K562 (cell line): ENCODE data around the gene TBC1D20. TPM values are rescaled to one million over a fixed set of nuclear protein-coding genes. Genes with fewer than 3 reads are reported as not detected.

Source experiments
- HMGN3 ChIP-seq: IDR thresholded peaks from 2 replicates; pipeline ENCODE4 v1.6.1; 2011; ENCODE audit warnings: borderline replicate concordance, low read depth, mild to moderate bottlenecking, mixed read lengths, low read length; ENCODE audit not compliant: insufficient read length; ENCODE audit errors: extremely low read depth
- L3MBTL2 ChIP-seq: fragments of 450-650 bp; IDR thresholded peaks from 2 replicates; pipeline ENCODE4 v1.6.1; 2016; ENCODE audit warnings: mild to moderate bottlenecking, moderate library complexity
- MTA2 ChIP-seq: fragments of 450-650 bp; IDR thresholded peaks from 2 replicates; pipeline ENCODE4 v1.6.1; 2016; ENCODE audit warnings: low read depth
- NCOA1 ChIP-seq: fragments of 450-650 bp; IDR thresholded peaks from 2 replicates; pipeline ENCODE4 v1.6.1; 2016; ENCODE audit warnings: low read depth
- RHOXF2B ChIP-seq: fragments of 250-450 bp; sonication (Bioruptor Pico); conservative IDR thresholded peaks from 2 replicates; pipeline ENCODE4 v1.5.1; 2021
- SRSF1 ChIP-seq: fragments of 200-400 bp; formaldehyde crosslinking; IDR thresholded peaks from 2 replicates; pipeline ENCODE4 v1.6.1; 2017; ENCODE audit warnings: mild to moderate bottlenecking, low read depth, low read length, moderate library complexity
- SUPT5H ChIP-seq: fragments of 450-650 bp; IDR thresholded peaks from 2 replicates; pipeline ENCODE4 v1.6.1; 2016
- TOE1 ChIP-seq, 2 experiments: fragments of 450-650 bp in 1 of 2; sonication (generic) in 1 of 2; formaldehyde crosslinking in 1 of 2; IDR thresholded peaks; 2 replicates each; pipeline versions ENCODE4 v1.7.1 to v1.8.0; 2016 to 2022; ENCODE audit warnings: borderline replicate concordance in 2 of 2, mild to moderate bottlenecking in 2 of 2, antibody characterized with exemption in 1 of 2, inconsistent platforms in 1 of 2, low read depth in 1 of 2, missing genetic modification reagents in 1 of 2, moderate library complexity in 1 of 2
- ZKSCAN8 ChIP-seq: fragments of 200-800 bp; sonication (Bioruptor generic); IDR thresholded peaks from 2 replicates; pipeline ENCODE4 v1.6.1; 2016; ENCODE audit warnings: missing genetic modification characterization, missing compliant biosample characterization
- ZNF431 ChIP-seq: sonication (generic); formaldehyde crosslinking; IDR thresholded peaks from 2 replicates; pipeline ENCODE4 v1.8.0; 2022; ENCODE audit warnings: mild to moderate bottlenecking, missing genetic modification reagents
- ZNF764 ChIP-seq: fragments of 250-450 bp; sonication (Bioruptor Pico); IDR thresholded peaks from 2 replicates; pipeline ENCODE4 v1.4.0; 2020; ENCODE audit warnings: low read depth, mild to moderate bottlenecking, moderate library complexity
- polyA plus RNA-seq, 8 experiments: library from polyadenylated mRNA; depleted of rRNA in 4 of 8; stranded (reverse) in 5 of 8; unstranded in 3 of 8; fragments of >200 nt; fragmentation: Nextera tagmentation in 2 of 8; fragmentation: Illumina TruSeq in 1 of 8; extraction: Ambion mirVana in 2 of 8; extraction: Trizol in 1 of 8; gene quantifications; 2 replicates each; pipeline versions ENCODE4 v1.2.1 to v1.2.3, GENCODE V29; 2011 to 2014; ENCODE audit warnings: inconsistent platforms in 1 of 8, missing spikeins in 1 of 8
- total RNA-seq, 7 experiments: library from RNA; depleted of rRNA in 6 of 7; stranded (reverse); fragments of >200 nt in 6 of 7; fragmentation: Illumina TruSeq in 2 of 7; extraction: Trizol in 2 of 7; gene quantifications; 2 replicates each; pipeline versions ENCODE4 v1.2.1 to v1.2.3, GENCODE V29; 2011 to 2021; ENCODE audit warnings: low replicate concordance in 1 of 7
- TF ChIP-seq, protein P1 (sequence below): fragments of 250-450 bp; sonication (Bioruptor Pico); IDR thresholded peaks from 2 replicates; pipeline ENCODE4 v1.4.0; 2020; ENCODE audit warnings: borderline replicate concordance
- TF ChIP-seq, protein P2 (sequence below), 2 experiments: fragments of 450-650 bp; IDR thresholded peaks; 2 replicates each; pipeline ENCODE4 v1.6.1; 2016
- TF ChIP-seq, protein P3 (sequence below), 3 experiments: fragments of 200-800 bp in 1 of 3; sonication (Bioruptor generic) in 1 of 3; sonication (generic) in 1 of 3; formaldehyde crosslinking in 1 of 3; IDR thresholded peaks; 2 replicates each; pipeline versions ENCODE4 v1.6.1 to v1.8.0; 2016 to 2022; ENCODE audit warnings: mild to moderate bottlenecking in 2 of 3, missing compliant biosample characterization in 2 of 3, missing genetic modification characterization in 2 of 3, missing genetic modification reagents in 1 of 3
- TF ChIP-seq, protein P4 (sequence below): fragments of 450-650 bp; conservative IDR thresholded peaks from 2 replicates; pipeline ENCODE4 v1.6.1; 2016; ENCODE audit warnings: missing genetic modification characterization, low read depth, mild to moderate bottlenecking, missing compliant biosample characterization, moderate library complexity

TBC1D20 gene
- total and polyA plus RNA-seq, 9 of the 15 experiments (the other 6 are each of a cell fraction or from before 2014, with no cell fraction given): 7.0 to 25.3 (median 15.1) TPM

DNA sequence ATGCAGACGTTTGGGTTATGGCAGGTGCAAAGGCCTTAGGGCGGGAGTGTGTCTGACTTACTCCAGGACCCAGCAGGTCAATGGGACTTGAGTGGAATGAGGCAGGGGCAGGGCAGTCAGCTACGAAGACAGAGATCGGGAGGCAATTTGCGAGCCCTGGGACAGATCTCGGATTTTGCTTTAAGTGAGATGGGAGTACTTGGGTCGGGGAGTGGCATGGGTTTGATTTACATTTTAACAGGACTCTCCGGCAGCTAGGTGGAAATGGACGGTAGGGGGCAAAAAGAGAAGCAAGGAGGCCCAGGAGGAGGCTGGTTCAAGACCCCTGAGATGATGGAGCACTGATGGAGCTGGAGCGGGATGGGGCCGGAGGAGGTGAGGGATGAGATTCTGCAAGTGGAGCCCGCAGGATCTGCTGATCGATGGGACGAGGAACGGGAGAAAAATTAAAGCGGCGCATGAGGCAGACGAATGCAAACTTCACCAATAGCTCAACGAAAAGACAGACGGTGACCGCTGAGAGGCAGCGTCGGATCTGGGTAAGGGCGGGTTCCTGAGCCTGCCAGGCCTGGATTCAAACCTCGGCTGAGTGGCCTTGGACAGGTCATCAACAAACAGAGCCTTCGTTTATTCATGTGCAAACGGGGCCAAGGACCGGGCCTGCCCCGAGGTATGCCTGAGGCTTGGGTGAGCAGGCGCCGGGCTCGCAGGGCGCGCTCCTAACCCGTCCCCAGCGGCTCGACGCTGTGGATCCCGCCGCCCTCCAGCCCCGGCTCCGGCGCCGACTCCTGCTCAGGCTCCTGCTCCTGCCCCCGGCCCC, 55.0 kb downstream of the TBC1D20 start (continued):
- TF ChIP-seq MTA2: no peak
- no peak for TF ChIP-seq ZNF431
- peak; percentile 44; the same call in 1 of the 2 replicates for TF ChIP-seq TOE1 (IDR thresholded peaks at IDR 0.05; ENCODE audit: borderline replicate concordance)
- no peak for TF ChIP-seq TOE1 (CRISPR knock-in tag; IDR thresholded peaks at IDR 0.05; ENCODE audit: borderline replicate concordance, low read depth)
- TF ChIP-seq ZKSCAN8 (CRISPR knock-in tag): no peak
- TF ChIP-seq, protein P1, sequence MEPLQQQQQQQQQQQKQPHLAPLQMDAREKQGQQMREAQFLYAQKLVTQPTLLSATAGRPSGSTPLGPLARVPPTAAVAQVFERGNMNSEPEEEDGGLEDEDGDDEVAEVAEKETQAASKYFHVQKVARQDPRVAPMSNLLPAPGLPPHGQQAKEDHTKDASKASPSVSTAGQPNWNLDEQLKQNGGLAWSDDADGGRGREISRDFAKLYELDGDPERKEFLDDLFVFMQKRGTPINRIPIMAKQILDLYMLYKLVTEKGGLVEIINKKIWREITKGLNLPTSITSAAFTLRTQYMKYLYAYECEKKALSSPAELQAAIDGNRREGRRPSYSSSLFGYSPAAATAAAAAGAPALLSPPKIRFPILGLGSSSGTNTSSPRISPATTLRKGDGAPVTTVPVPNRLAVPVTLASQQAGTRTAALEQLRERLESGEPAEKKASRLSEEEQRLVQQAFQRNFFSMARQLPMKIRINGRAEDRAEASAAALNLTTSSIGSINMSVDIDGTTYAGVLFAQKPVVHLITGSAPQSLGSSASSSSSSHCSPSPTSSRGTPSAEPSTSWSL (CRISPR knock-in tag): no peak
- TF ChIP-seq RHOXF2B (CRISPR knock-in tag): peak; percentile 67; the same call in 1 of the 2 replicates
- TF ChIP-seq HMGN3: no peak
- no peak; the same call in 1 of the 2 replicates for TF ChIP-seq NCOA1
- TF ChIP-seq, protein P2, sequence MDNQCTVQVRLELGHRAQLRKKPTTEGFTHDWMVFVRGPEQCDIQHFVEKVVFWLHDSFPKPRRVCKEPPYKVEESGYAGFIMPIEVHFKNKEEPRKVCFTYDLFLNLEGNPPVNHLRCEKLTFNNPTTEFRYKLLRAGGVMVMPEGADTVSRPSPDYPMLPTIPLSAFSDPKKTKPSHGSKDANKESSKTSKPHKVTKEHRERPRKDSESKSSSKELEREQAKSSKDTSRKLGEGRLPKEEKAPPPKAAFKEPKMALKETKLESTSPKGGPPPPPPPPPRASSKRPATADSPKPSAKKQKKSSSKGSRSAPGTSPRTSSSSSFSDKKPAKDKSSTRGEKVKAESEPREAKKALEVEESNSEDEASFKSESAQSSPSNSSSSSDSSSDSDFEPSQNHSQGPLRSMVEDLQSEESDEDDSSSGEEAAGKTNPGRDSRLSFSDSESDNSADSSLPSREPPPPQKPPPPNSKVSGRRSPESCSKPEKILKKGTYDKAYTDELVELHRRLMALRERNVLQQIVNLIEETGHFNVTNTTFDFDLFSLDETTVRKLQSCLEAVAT (IDR thresholded peaks at IDR 0.05): peak; percentile 47 to 69; a peak in 3 of 4 replicates
- TF ChIP-seq, protein P3, sequence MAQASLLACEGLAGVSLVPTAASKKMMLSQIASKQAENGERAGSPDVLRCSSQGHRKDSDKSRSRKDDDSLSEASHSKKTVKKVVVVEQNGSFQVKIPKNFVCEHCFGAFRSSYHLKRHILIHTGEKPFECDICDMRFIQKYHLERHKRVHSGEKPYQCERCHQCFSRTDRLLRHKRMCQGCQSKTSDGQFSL (CRISPR knock-in tag; IDR thresholded peaks at IDR 0.05): no peak
- TF ChIP-seq, protein P3 (tag; IDR thresholded peaks at IDR 0.05): no peak
- peak; percentile 72 for TF ChIP-seq L3MBTL2
- TF ChIP-seq ZNF764 (CRISPR knock-in tag): no peak
- TF ChIP-seq SUPT5H: peak; percentile 40; the same call in 1 of the 2 replicates
- no peak for TF ChIP-seq SRSF1
- TF ChIP-seq, protein P4, sequence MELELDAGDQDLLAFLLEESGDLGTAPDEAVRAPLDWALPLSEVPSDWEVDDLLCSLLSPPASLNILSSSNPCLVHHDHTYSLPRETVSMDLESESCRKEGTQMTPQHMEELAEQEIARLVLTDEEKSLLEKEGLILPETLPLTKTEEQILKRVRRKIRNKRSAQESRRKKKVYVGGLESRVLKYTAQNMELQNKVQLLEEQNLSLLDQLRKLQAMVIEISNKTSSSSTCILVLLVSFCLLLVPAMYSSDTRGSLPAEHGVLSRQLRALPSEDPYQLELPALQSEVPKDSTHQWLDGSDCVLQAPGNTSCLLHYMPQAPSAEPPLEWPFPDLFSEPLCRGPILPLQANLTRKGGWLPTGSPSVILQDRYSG (tag): no peak
